ENCODE data around the gene KCNB1.
"Not testable (repeated sequence)": the region's sequence is repeated elsewhere in the genome, so short reads cannot be mapped to it uniquely, and the experiment has no call there.

Gene KCNB1

DNA sequence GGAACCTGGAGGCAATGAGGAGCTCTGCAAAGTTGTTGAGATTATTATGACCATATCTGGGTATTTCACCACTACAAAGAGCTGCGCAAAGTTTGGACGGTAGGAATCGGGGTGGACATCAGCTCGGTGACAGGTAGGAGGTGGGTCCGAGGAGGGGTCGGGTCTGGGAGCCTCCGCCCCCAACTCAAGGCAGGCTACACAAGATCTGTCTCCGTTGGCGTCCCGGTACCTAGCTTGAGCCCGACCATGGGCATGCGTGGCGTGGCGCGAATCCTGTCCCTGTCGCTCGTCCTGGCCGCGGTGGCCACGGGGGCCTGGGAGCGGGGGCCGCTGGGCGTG is 164.4 kb downstream of the KCNB1 start:
- DNase-seq, result no peak

DNA sequence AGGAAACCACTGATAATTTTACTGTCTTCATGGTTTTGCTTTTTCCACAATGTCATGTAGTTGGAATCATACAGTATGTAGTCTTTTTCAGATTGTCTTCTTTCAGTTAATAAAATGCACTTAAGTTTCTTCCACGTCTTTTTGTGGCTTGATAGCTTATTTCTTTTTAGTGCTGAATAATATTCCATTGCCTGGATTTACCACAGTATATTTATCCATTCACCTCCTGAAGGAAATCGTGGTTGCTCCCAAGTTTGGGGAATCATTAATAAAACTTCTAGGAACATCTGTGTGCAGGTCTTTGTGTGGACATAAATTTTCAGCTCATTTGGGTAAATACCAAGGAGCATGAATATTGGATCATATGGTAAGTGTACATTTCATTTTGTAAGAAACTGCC is 165.8 kb downstream of the KCNB1 start:
- no peak for DNase-seq

DNA sequence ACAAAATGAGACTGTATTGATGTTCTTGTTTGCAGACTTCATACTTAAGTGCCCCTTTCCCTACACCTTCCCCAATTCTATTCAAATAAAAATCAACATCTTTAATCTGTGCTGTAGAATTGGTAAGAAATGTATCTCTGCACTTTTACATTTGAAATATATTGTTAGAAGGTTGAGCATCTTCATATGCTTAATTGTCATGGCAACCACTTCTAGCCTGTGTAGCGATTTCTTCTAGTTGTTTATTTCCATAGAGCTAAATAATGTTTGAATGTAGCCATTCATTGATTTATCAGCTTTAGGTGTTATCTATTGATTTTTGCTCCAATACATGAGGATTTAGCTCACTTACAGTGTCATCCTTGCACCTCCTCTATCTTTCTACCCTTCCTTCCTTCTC is 166.9 kb downstream of the KCNB1 start:
- no peak for DNase-seq

DNA sequence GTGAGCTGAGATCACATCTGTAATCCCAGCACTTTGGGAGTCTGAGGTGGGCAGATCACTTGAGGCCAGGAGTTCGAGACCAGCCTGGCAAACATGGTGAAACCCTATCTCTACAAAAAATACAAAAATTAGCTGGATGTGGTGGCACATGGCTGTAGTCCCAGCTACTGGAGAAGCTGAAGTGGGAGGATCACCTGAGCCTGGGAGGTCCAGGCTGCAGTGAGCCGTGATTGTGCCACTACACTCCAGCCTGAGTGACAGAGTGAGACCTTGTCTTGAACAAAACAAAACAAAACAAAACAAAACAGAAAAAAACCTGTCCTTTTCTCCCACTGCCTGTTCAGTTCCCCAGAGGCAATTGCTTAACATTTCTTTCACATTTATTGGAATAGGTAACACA is 168.4 kb downstream of the KCNB1 start:
- not testable (repeated sequence) for DNase-seq

All from T-helper 2 cell (primary cell).